GM12801 (cell line): Measurements from ENCODE around the gene HLA-DPB1.

ENCODE experiments used
- TF ChIP-seq, protein P1 (sequence below): IDR thresholded peaks from one replicate; pipeline ENCODE4 v1.5.1; 2011; ENCODE audit warnings: control low read depth; ENCODE audit not compliant: insufficient read length; ENCODE audit errors: extremely low read depth

Gene HLA-DPB1

DNA sequence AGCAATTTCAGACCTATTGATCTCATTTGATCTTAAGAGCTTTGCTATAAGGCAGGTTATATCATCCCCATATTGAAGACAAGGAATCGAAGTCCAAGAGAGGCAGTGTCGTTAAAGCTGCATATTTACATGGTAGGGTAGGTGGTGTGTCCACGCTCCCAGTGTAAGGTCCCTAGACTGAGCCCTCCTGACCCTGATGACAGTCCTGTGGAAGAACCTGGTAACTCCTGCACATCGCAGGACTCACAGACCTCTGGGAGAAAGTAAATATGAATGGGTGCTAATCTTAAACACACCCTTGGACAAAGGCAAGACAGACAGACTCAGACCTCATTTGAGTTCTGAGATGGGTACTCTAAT lies 602 bp upstream of the HLA-DPB1 start:
- TF ChIP-seq, protein P1, sequence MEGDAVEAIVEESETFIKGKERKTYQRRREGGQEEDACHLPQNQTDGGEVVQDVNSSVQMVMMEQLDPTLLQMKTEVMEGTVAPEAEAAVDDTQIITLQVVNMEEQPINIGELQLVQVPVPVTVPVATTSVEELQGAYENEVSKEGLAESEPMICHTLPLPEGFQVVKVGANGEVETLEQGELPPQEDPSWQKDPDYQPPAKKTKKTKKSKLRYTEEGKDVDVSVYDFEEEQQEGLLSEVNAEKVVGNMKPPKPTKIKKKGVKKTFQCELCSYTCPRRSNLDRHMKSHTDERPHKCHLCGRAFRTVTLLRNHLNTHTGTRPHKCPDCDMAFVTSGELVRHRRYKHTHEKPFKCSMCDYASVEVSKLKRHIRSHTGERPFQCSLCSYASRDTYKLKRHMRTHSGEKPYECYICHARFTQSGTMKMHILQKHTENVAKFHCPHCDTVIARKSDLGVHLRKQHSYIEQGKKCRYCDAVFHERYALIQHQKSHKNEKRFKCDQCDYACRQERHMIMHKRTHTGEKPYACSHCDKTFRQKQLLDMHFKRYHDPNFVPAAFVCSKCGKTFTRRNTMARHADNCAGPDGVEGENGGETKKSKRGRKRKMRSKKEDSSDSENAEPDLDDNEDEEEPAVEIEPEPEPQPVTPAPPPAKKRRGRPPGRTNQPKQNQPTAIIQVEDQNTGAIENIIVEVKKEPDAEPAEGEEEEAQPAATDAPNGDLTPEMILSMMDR = no peak

DNA sequence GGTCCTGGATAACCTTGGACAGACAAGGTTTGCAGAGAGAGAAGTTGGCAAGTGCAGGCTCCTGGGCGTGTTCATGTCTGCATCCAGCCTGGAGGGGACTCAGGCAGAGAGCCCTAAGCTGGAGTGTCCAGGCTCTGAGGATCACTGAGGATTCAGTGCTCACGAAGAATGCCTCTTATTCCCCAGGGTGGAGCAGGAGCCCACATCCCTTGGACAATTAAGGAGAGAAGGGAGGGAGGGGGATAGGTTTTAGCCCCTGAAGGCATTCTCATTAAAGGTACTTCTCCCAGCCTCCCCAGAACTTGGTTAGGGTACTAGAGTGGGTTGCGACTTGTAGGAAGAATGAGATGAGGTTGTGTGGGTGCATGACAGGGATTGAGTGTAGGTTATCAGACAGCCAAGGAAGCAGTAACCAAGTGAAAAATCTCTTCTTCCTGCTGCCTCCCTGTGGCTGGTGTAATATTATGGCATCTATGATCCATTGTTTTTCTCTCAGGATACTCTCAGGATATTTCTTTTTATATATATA lies 680 bp downstream of the HLA-DPB1 start:
- TF ChIP-seq, protein P1 = no peak

DNA sequence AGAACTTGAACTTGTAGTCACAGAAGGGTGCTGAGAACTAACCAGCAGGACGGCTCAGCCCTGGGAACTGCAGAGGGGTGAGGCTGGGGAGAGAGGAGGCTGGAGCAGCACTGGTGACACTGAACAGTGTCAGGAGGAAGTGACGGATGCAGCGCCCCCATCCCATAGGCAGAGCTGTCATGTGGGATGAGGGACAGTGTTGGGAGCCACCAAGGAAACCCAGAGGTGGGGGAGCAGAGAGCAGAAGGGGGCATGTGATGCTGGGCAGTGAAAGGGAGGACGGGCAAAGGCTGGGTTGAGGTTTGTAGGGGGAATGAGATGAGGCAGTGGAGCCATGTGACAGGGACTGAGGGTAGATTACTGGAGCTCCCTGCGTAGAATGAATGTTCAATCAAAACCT lies 2.1 kb downstream of the HLA-DPB1 start:
- TF ChIP-seq, protein P1 = no peak

DNA sequence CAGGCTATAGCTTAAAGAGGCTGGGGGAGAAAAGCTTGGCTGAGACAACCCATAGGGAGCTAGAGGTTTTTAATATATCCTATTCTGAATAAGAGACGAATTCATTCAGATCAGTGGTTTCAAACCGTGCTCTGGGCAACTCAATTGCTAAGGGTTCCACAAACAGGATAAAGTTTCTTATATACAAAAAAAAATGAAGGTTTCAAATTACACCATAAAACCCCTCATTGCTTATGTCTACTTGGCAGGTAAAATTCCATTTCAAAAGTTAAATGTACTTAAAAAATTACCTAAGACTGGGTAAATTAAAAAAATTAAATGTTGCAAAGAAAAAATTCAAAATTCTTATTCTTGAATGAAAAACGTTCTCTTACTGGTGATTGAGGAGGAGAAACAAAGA lies 2.7 kb downstream of the HLA-DPB1 start:
- TF ChIP-seq, protein P1 = no peak

DNA sequence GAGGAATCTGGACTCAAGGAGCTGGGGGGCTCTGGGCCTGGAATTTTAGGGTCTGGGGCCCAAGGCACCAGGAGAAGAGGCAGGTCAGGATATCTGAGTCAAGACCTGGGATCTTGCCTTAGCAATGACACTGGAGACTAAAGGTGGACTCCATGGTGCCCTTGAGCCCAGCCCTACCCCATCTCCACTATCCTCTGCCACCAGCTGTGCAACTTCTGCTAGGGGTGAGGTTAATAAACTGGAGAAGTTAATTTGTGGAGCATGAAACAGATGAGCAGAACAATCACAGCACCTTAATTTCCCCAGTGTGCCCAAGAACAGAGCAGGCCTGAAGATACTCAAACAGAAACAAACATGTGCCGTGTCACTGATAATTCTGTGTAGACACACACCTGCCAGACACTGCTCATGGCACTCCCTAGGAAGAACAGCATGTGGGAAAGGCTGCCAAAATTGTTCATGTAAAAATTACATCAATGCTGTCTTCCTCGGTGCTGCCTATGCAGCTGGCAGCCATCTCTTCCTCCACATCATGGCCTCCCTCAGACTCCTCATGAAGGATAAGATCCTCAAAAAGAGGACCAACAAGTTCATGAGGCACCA lies 3.2 kb downstream of the HLA-DPB1 start:
- TF ChIP-seq, protein P1 = no peak

DNA sequence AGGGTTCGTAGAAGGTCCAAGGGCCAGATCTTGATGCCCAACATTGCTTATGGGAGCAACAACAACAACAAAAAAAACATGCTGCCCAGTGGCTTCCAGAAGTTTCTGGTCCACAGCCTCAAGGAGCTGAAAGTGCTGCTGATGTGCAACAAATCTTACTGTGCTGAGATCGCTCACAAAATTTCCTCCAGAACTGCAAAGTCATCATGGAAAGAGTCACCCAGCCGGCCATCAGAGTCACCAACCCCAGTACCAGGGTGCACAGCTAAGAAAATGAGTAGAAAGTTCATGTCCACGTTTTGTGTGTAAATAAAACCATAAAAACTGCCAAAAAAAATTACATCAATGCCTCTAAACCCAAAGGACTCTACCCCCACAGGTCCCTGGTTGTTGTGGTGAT lies 3.8 kb downstream of the HLA-DPB1 start:
- TF ChIP-seq, protein P1 = no peak

DNA sequence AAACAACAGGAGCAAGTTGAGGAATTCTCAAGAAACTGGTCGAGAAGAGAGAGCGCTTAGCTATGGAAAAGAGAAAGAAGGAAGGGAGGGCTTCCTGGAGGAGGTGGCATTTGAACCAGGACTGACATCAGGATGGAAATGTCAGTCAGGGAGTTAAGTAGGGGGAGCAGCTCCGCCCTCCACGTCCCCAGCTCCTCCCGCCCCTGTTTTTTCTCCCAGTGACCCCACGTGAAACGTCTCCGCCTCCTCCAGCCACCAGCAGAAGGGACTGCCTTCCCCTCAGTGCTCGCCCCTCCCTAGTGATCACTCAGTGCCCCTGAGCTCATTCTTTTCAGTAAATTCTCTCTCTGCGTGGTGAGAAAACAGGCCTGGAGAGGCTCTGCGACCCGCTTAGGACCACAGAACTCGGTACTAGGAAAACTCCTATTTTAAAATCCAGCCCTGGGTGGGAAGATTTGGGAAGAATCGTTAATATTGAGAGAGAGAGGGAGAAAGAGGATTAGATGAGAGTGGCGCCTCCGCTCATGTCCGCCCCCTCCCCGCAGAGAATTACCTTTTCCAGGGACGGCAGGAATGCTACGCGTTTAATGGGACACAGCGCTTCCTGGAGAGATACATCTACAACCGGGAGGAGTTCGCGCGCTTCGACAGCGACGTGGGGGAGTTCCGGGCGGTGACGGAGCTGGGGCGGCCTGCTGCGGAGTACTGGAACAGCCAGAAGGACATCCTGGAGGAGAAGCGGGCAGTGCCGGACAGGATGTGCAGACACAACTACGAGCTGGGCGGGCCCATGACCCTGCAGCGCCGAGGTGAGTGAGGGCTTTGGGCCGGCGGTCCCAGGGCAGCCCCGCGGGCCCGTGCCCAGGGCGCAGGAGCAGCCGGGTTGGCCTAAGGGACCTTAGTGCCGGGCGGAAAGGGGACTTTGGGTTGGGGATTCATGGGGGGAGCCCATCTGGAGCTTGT lies 4.6 kb downstream of the HLA-DPB1 start:
- TF ChIP-seq, protein P1 = no peak
